Uterus (tissue), 2 donors: ENCODE results near the gene DONSON.

ENCODE experiments used
- CTCF ChIP-seq, 4 experiments: fragments of 200-600 bp in 2 of 4; fragments of 450-650 bp in 2 of 4; sonication (generic) in 2 of 4; IDR thresholded peaks; one replicate each; pipeline ENCODE4 v1.5.1; 2016 to 2019; ENCODE audit warnings: antibody characterized with exemption in 4 of 4, mild to moderate bottlenecking in 2 of 4, moderate library complexity in 1 of 4
- POLR2A ChIP-seq, 2 donors: fragments of 450-650 bp; IDR thresholded peaks; one replicate each; pipeline ENCODE4 v1.6.1; 2016; ENCODE audit warnings: antibody characterized with exemption in 2 of 2, mild to moderate bottlenecking in 1 of 2, moderate library complexity in 1 of 2

- TF ChIP-seq CTCF (IDR thresholded peaks at IDR 0.05) (no peak), POLR2A (IDR thresholded peaks at IDR 0.05) (no peak)
These were observed 47.3 kb downstream of the DONSON start for GRCh38 chr21:33541105-33541711.
